Muscle layer of colon (tissue), 2 donors: ENCODE measurements around the gene LENG8.

Experiments
- H3K27ac ChIP-seq: one replicate; pipeline ENCODE4 v1.7.0; 2013; ENCODE audit warnings: low read depth, mild to moderate bottlenecking, low read length, moderate library complexity
- H3K27me3 ChIP-seq, 2 donors: one replicate each; pipeline ENCODE4 v1.7.0; 2013; ENCODE audit warnings: low read length in 2 of 2, mild to moderate bottlenecking in 2 of 2; ENCODE audit not compliant: insufficient read depth in 2 of 2, control insufficient read depth in 1 of 2
- H3K36me3 ChIP-seq: one replicate; pipeline ENCODE4 v1.7.0; 2013; ENCODE audit warnings: mild to moderate bottlenecking, low read length; ENCODE audit not compliant: insufficient read depth
- H3K4me1 ChIP-seq: one replicate; pipeline ENCODE4 v1.7.0; 2013; ENCODE audit warnings: mild to moderate bottlenecking, low read length; ENCODE audit not compliant: insufficient read depth
- H3K4me3 ChIP-seq, 2 donors: one replicate each; pipeline ENCODE4 v1.7.0; 2013; ENCODE audit warnings: low read length in 2 of 2, low read depth in 1 of 2, mild to moderate bottlenecking in 1 of 2, moderate library complexity in 1 of 2
- H3K9ac ChIP-seq: one replicate; pipeline ENCODE4 v1.7.0; 2013; ENCODE audit warnings: low read length
- H3K9me3 ChIP-seq: one replicate; pipeline ENCODE4 v1.7.0; 2013; ENCODE audit warnings: mild to moderate bottlenecking, low read length
- donor health status: abdominal sarcoma.
- donor health status: Adenocarcinoma of cecum.

Gene LENG8

GRCh38 chr19:54415901-54416673, 32.9 kb upstream of the LENG8 start:
- H3K27me3 ChIP-seq, result peaks cover 21 to 52% of the 10 kb centered on the region in 2 donors
- H3K4me3 ChIP-seq, result no peak overlapping the region
- no peak overlapping the region for H3K9ac ChIP-seq
- H3K27ac ChIP-seq, result no peak overlapping the region
- no peaks in the 10 kb centered on the region for H3K9me3 ChIP-seq
- no peaks in the 10 kb centered on the region for H3K36me3 ChIP-seq
- H3K4me1 ChIP-seq, result no peaks in the 10 kb centered on the region

- Histone ChIP-seq H3K4me3 (no peak overlapping the region), H3K36me3 (no peaks in the 10 kb centered on the region), H3K27me3 (peaks cover 21 to 60% of the 10 kb centered on the region in 2 donors), H3K27ac (no peak overlapping the region), H3K9me3 (no peaks in the 10 kb centered on the region), H3K9ac (no peak overlapping the region), H3K4me1 (no peaks in the 10 kb centered on the region)
These were observed 32.1 kb upstream of the LENG8 start for GRCh38 chr19:54416695-54417491.

- Histone ChIP-seq H3K27me3 (peaks cover 21 to 64% of the 10 kb centered on the region in 2 donors), H3K36me3 (no peaks in the 10 kb centered on the region), H3K9me3 (no peaks in the 10 kb centered on the region), H3K27ac (no peak overlapping the region), H3K4me1 (no peaks in the 10 kb centered on the region), H3K4me3 (no peak overlapping the region), H3K9ac (no peak overlapping the region)
These were observed 30.7 kb upstream of the LENG8 start for GRCh38 chr19:54418030-54418929.

- H3K27me3 ChIP-seq, result peaks cover 20 to 64% of the 10 kb centered on the region in 2 donors
These were observed 29.8 kb upstream of the LENG8 start for GRCh38 chr19:54418930-54419800.

GRCh38 chr19:54420068-54420382, 29.0 kb upstream of the LENG8 start:
- H3K9me3 ChIP-seq, result no peaks in the 10 kb centered on the region
- no peaks in the 10 kb centered on the region for H3K4me1 ChIP-seq
- H3K27me3 ChIP-seq, result peaks cover 13 to 58% of the 10 kb centered on the region in 2 donors
- no peak overlapping the region for H3K4me3 ChIP-seq
- H3K36me3 ChIP-seq, result no peaks in the 10 kb centered on the region
- H3K9ac ChIP-seq, result no peak overlapping the region
- H3K27ac ChIP-seq, result no peak overlapping the region

More at GRCh38 chr19:54418930-54419800, 29.8 kb upstream of the LENG8 start:
- no peaks in the 10 kb centered on the region for H3K9me3 ChIP-seq
- no peak overlapping the region for H3K9ac ChIP-seq
- no peak overlapping the region for H3K4me3 ChIP-seq
- H3K36me3 ChIP-seq, result no peaks in the 10 kb centered on the region
- H3K27ac ChIP-seq, result no peak overlapping the region
- H3K4me1 ChIP-seq, result no peaks in the 10 kb centered on the region

DNA sequence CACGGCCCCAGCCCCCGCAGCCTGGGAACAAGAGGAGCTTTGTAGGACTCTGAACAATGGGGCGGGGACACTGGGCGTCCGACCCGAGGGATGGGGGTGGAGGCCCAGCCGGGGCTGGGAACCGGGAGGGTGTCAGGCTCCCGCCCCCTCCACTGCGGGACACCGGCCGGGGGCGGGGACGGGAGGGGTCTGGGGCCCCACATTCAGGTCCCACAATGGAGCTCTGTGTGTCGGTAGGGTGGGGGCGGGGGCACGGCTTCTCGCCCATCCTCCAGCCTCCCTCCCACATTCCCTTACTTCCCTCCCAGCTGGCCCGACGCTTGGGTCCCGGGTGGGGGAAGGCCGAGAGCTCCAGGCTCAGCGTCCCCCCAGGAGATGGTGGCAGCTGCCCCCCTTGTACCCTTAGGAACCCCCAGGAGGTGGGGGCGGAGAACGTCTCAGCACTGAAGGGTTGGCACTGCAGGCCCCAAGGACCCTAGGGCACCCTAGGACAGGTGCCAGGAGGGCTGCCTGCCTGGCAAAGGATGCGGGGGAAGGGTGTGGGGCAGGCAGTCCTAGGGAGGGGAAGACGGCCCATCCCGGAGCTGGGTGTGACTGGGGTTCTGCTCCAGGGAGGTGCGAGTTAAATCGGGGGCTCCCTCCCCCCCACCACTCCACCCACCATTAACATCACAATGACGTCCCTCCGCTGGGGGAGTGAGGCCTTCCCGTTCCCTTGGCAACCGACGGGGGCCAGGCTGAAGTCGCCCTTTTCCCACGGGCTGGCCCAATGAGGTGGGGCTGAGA, 28.4 kb upstream of the LENG8 start:
- Histone ChIP-seq H3K27ac (no peak overlapping the region), H3K4me3 (no peak overlapping the region), H3K36me3 (no peaks in the 10 kb centered on the region), H3K9ac (no peak overlapping the region), H3K4me1 (no peaks in the 10 kb centered on the region), H3K9me3 (no peaks in the 10 kb centered on the region), H3K27me3 (peaks cover 13 to 55% of the 10 kb centered on the region in 2 donors)

GRCh38 chr19:54421169-54421516, 27.9 kb upstream of the LENG8 start:
- Histone ChIP-seq H3K27me3 (peaks cover 10 to 55% of the 10 kb centered on the region in 2 donors), H3K4me3 (no peak overlapping the region)

GRCh38 chr19:54421521-54421920, 27.5 kb upstream of the LENG8 start:
- peaks cover 9 to 55% of the 10 kb centered on the region in 2 donors for H3K27me3 ChIP-seq
- no peak overlapping the region for H3K4me3 ChIP-seq
- no peak overlapping the region for H3K27ac ChIP-seq
- H3K9me3 ChIP-seq, result no peaks in the 10 kb centered on the region
- no peaks in the 10 kb centered on the region for H3K36me3 ChIP-seq
- H3K4me1 ChIP-seq, result no peaks in the 10 kb centered on the region
- H3K9ac ChIP-seq, result no peak overlapping the region

More at GRCh38 chr19:54421169-54421516, 27.9 kb upstream of the LENG8 start:
- Histone ChIP-seq H3K9ac (no peak overlapping the region), H3K27ac (no peak overlapping the region), H3K4me1 (no peaks in the 10 kb centered on the region), H3K36me3 (no peaks in the 10 kb centered on the region), H3K9me3 (no peaks in the 10 kb centered on the region)

- Histone ChIP-seq H3K9me3 (no peaks in the 10 kb centered on the region), H3K27me3 (peaks cover 9 to 50% of the 10 kb centered on the region in 2 donors), H3K4me3 (no peak overlapping the region), H3K9ac (no peak overlapping the region), H3K4me1 (no peaks in the 10 kb centered on the region), H3K36me3 (no peaks in the 10 kb centered on the region), H3K27ac (no peak overlapping the region)
These were observed 26.9 kb upstream of the LENG8 start for GRCh38 chr19:54422136-54422535.

GRCh38 chr19:54424201-54424600, 24.8 kb upstream of the LENG8 start:
- Histone ChIP-seq H3K4me3 (no peak overlapping the region), H3K27ac (no peak overlapping the region), H3K9me3 (no peaks in the 10 kb centered on the region), H3K9ac (no peak overlapping the region), H3K4me1 (no peaks in the 10 kb centered on the region), H3K36me3 (no peaks in the 10 kb centered on the region), H3K27me3 (peaks cover 15 to 51% of the 10 kb centered on the region in 2 donors)
